GM19395 (cell line): ENCODE results near the gene HUNK.
"Not testable (repeated sequence)": the region's sequence is repeated elsewhere in the genome, so short reads cannot be mapped to it uniquely, and the experiment has no call there.

Experiments used
- ATAC-seq: cut with Tn5 transposase; IDR thresholded peaks from one replicate; pipeline ENCODE4 v1.9.1; 2021; ENCODE audit warnings: mild to moderate bottlenecking, moderate library complexity; ENCODE audit not compliant: unreplicated experiment

Gene HUNK

DNA sequence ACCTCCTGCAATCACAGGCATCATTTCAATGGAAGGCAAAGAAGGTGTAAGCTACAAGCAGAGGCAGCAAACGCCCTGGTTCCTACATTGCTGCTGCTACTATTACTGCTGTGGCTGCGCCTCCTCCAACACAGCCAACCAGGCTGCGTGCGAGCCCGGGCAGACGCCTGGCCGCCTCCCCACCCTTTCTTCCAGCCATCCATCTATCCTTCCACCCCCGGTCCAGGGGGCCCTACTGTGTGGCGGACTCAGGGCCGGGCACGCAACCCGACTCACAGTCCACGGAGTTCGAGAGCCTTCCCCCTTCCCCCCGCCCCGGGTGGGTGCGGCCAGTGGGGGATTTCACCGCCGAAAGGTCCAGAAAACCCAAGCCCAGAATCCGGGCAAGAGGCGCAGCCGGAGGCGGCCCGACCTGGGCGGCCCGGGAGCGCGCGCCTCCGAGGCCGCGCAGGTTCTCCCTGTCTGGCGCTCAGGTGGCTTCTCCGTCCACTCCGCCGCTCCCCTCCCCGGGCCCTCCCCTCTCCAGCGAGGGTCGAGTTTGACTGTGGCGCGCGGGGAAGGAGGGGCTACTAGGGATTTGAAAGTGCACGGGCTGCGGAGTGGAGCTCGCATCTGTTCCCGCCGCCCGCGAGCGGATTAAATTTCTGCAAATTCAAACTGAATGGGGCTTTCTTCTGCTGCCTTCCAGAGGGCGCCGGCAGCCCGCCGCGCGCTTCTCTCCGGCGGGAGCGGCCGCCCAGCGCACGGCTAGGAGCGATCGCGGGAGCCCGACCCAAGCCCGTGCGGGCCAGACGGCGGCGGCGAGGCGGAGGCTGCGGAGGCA, at the start of gene HUNK:
Gene HUNK (plus strand): TSS at position 569 of the 823 bp plus-strand sequence. CDS start 655 bp downstream, outside the sequence.
- no peak for ATAC-seq

DNA sequence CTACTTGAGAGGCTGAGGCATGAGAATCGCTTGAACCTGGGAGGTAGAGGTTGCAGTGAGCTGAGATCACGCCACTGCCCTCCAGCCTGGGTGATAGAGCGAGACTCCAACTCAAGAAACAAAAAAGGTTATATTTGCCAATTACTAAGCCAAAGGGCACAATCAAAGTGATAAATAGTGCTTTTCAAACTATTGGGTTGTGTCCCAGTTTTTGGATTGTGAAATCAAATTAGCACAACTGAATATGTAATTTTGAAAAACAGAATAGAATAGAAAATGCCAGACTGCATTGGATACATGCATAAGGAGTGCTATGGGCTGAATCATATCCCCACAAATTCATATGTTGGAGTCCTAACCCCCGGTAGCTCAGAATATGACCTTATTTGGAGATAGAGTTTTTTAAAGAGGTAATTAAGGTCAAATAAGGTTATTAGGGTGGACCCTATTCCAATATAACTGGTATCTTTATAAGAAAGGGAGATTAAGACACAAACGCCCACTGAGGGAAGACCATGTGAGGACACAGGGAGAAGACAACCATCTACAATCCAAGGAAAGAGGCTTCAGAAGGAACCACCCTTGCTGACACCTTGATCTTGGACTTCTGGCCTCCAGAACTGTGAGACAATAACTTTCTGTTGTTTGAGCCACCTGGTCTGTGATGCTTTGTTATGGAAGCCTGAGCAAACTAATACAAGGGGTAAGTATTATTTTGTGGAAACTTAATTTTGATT, 42.9 kb upstream of the HUNK start:
- no peak for ATAC-seq

DNA sequence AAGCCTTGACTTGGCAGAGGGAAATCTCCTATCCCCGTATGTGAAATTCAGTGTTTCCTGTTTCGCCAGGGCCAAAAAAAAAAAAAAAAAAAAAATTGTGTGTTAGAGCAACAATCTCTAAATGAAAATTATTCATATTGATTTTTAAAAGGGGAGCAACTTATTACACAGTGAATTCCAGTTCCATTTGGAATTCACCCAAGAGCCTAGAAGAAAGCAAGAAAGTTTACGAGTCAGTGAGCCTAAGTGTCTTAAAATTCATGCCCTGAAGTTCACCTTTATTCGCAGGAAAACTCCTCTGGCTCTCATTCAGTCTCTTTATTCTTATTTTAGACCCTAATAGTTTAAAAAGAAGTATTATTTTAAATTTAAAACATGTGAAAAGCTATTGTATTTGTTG, 42.1 kb upstream of the HUNK start:
- no peak for ATAC-seq

DNA sequence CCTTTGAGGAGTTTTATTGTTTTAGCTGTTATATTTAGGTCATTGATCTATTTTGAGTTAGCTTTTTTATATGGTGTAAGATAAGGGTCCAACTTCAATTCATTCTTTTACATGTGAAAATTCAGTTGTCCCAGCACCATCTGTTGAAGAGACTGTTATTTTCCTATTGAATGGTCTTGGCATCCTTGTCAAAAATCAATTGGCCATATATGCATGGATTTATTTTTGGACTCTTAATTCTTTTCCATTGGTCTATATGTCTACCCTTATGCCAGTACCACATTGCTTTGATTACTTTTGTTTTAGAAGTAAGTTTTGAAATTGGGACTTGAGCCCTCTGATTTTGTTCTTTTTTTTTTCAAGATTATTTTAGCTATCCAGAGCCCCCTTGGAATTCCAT, 35.8 kb upstream of the HUNK start:
- ATAC-seq: no peak

DNA sequence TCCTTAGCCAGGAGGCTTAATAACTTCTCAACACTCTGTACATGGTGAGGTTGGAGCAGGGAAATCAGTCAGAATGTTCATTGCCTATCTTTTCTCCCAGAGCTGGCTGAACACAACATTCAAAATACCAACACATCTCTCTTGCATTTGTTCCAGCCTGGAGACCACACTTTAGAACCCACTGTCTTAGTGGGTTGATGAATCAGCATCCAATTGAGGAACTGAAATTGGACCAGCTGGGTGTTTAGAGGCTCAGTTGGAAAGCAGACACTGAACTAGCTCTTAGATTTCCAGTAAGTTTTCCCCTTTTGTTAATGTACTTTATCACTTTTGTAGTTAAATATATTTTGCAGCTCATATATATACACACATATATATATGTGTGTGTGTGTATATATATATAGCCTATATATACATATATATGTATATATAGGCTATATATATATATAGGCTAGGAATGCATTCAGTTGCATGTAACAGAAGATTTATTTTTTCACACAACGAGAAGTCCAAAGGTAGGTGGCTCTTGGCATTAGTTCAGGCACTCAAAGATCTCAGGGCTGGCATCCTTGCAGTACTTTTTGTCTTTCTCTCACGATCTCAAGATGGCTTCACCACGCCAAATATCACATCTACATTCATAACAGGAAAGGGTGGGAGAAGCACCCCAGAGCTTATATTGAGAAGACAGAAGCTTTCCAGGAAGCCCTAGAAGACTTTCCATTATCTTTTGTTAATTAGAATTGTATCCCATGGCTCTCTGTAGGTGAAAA, 35.0 kb upstream of the HUNK start:
- ATAC-seq: no peak

DNA sequence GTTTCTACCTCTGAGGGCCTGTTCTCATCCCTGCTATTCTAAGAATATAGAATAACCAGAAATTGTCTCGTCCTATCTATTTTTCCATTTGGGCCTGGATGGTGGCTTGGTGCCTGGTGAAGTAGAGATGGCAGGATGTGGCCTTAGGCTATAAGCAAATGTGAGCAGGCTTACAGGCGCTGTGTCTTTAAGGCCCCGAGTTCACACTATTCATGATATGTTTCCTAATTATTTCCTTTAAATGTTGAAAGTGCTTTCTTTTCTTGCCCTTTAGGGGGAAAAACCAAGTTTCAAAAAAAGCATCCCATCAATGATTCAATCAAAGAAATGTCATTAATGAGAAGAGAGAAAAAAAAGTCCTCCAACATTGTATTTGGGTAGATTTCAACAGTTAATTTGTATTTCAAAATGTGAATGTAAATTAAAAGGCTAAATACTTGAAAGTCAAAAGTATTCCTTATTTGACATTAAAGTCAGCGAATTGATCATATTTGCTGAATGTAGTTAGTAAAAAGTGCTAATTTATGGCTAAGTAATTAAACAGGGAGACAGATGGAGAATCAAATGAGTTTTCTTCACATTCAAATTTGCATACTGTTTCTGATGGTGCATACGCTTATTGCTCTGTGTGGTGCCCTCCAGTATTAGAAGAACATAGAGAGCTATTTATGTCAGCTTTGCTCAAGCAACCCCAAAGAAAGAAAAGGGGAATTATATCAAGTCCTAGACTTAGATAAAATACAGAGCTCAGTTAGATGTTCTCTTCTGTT, 34.0 kb upstream of the HUNK start:
- no peak for ATAC-seq

DNA sequence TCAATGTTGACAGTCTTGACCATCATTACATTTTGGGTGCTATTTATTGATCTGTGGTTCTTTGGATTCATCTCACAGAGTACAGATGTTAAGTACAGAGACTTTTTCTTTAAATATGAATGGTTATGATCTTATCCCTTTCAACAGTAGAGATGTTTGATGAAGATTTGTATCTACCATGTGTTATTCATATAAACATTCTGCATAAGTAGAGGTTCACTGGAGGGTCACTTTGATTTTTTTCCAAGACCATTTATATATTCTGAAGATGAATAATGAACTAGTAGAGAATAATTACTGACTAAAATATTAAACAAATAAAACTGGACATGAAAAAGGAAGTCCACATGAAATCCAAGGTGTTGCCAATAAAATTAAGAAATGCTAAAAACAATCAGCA, 28.6 kb upstream of the HUNK start:
- ATAC-seq: no peak

DNA sequence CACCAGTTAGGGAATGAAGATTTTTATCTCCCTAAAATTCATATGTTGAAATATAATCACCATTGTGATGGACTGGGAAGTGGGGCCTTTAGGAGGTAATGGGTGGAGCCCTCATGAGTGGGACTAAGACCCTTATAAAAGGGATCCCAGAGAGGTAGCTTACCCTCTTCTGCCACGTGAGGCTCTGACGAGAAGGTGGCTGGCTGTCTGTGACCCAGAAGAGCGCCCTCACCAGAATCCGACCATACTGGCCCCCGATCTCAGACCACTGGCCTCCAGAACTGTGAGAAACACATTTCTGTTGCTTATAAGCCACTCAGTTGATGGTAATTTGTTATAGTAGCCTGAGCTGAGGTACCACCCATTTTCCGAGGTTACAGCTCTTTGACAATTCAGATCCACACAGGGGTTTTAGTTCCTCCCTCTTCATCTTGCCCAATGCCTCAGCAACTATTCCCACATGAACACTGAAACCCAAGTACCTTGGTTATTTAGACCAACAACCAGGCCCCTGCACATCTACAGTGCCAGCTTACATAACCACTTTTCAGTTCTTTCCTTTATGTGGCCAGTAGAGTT, 27.6 kb upstream of the HUNK start:
- no peak for ATAC-seq

DNA sequence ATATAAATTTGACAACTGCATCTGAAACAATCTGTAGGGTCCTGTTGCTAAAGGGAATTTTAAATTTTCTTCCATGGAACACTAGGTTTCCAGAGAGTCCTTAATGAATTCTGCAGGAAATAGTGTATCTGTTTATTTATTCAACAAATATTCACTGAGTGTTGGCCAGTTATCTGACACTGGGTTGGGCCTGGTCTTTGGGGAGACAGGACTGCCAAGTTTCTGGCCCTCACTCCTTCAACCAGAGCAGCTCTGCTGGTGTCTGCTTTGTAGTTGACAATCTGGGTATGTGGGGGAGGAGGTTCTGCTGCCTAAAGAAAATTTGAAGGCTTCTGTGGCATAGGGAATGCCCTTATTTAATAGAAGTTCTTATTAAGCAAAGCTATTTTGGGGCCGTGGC, 26.1 kb upstream of the HUNK start:
- ATAC-seq: no peak

DNA sequence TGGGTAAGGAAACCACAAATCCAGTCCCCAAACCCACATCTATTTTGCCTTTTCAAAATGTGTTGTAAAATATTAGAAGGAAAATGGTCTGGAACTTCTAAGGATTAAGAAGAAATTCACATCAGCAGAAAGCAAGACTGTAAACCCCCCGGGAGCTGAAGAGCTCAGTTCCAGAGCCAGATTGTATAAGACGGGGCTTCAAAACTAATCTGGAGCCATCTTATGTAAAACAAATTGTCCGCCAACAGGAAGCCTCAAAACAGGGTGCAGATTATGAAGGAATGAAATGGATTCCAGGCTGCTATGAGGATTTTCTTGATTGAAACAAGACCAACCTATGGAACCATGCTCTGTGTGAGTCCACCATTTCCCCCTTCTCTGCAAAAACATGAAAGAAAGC, 25.1 kb upstream of the HUNK start:
- no peak for ATAC-seq

DNA sequence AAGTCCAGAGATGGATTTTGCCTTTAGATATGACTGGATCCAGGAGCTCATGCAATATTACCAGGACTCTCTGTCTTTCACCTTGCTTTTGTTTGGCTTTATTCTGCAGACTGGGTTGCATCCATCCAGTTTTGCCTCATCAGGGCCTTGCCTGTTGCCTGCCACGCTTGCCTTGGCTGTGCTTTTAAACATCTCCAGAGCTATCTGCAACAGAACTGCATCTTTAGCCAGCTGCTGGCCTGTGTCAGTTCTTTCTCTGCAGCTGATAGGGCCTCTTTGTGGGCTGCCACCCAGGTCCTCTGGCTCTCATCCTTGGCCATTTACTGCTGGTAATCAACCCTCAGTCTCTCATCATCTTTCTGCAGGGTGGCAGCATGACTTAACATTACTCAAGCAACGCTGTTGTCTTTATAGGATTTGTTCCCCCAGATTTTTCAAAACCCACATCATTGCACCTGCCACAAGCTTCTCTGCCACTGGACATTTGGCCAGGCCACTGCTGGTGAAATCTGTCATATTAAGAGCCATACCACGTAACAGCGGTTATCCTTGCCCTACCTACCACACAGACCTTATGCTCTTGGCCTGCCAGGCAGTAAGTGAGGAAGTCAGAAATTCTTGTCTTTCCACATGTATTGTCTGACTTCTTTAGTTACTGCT, 24.4 kb upstream of the HUNK start:
- ATAC-seq: no peak

DNA sequence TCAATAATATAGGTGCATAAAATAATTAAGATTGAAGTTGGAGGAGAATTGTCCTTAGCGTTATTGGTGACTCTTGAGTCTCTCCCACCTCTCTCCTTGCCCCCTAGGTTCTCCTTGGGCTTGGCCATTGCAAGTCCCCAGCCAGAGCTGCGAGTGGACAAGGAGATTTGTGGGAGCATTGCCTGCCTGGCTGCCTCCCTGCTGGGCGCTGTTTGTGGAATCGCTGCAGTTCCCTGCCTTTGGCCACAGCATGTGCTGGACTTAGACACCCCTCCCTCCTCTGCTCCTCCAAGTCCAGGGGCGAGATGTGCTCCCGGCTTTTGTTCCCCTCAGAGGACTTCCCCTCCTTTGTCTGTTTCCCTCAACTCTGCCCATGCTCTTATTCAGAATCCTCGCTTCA, 21.9 kb upstream of the HUNK start:
- no peak for ATAC-seq

DNA sequence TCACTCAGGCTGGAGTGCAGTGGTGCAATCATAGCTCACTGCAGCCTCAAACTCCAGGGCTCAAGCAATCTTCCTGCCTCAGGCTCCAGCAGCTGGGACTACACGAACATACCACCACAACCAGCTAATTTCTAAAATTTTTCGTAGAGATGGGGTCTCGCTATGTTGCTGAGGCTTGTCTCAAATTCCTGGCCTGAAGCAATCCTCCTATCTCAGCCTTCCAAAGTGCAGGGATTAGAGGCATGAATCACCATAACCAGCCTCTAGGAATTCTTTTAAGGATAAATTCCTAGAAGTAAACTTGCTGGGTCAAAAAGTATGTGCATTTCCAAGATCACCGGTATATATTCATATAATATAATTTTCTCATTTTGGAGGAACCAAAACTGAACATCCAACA, 17.6 kb upstream of the HUNK start:
- ATAC-seq: no peak

DNA sequence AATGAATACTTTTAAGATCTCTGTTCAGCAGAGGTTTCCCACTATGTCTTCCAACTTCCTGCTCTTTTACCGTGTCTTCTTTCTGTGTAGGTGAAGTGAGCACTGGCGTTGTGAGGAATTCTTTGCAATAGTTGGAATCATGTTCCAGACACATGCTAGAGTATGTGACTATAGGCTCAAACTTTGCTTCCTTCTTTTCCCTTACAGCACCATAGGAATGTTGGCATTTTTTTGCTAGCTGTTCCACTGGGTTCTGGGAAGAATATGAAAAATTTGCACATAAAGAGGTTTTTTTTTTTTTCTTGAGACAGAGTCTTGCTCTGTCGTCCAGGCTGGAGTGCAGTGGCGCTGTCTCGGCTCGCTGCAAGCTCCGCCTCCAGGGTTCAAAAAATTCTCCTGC, 15.7 kb upstream of the HUNK start:
- ATAC-seq: no peak

DNA sequence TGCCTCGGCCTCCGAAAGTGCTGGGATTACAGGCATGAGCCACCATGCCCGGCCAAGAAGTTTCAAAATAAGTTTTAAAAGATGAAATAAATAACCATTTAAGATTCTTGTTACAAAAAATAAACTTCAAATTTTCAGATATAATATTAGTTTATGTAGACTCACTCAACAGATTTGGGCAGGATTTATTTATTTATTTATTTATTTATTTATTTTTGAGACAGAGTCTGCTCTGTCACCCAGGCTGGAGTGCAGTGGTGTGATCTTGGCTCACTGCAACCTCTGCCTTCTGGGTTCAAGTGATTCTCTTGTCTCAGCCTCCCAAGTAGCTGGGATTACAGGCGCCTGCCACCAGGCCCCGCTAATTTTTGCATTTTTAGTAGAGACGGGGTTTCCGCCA, 15.2 kb upstream of the HUNK start:
- not testable (repeated sequence) for ATAC-seq

DNA sequence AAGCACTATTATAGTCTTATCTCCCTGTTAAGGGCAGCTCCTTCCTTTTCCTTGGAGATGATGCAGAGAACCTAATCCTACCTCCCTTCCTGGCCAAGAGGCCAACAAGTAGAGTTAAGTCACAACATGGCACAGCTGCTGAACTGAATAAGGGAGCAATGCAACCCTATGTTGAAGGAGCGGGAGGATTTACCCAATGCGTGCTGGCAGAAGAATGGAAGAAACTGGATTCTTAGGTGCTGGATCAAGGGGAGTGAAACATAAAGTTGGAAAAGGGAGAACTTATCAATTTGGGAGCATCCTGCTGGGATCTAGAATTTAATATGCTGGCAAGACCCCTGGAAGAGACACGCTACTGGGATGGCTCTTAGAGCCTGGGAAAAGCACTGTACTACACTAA, 12.0 kb upstream of the HUNK start:
- ATAC-seq: no peak

DNA sequence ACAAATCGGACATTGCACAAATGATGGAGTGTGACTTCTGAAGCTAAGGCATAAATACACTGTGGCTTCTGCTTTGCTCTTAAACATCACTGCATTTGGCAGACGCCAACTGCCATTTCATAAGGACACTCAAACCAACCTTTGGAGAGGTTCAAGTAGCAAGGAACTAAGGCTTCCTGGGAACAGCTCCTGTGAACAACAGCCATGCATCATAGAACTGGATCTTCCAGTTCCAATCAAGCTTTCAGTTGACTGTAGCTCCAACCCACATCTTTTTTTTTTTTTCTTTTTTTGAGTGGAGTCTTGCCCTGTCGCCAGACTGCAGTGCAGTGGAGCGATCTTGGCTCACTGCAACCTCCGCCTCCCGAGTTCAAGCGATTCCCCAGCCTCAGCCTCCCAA, 10.7 kb upstream of the HUNK start:
- ATAC-seq: no peak

DNA sequence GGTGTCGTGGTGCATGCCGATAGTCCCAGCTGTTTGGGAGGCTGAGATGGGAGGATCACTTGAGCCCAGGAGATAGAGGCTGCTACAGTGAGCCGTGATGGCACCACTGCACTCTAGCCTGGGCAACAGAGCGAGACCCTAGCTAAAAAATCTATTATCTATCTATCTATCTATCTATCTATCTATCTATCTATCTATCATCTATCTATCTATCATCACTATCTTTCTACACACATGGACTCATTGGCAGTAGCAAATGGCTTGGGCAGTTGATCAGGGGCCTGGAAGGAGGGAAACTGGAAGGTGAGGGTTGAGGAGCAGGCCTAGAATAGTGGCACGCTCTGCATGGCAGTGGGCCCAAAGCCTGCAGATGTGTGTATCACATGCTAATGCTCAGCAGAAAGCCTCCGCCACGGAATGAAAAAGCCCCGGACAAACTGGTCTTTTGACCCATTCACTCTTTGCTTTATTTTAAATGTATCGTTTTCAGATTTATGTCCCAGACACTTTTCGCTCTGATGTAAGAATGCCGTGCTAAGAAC, 7.3 kb upstream of the HUNK start:
- ATAC-seq: no peak

DNA sequence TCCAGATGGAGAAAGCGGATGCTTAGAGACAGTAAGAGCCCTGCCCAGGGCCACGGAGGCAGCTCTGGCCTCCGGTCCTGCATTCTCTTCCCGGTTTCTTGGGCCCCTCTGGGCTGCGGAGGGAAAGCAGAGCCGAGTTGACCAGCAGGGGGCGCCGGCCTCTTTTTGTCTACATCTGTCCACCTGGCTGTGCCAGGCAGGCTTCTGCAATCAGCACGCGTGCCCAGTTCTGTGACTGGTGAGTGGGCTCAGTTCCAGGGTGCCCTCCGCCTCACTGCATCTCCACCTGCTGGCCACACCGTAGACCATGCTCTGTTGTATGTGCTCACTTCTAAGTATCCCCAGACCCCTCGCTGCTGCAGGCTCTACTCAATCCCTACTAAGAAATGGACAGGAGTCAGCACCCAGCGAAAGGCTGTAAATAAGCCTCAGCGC, 6.7 kb upstream of the HUNK start:
- ATAC-seq: no peak

DNA sequence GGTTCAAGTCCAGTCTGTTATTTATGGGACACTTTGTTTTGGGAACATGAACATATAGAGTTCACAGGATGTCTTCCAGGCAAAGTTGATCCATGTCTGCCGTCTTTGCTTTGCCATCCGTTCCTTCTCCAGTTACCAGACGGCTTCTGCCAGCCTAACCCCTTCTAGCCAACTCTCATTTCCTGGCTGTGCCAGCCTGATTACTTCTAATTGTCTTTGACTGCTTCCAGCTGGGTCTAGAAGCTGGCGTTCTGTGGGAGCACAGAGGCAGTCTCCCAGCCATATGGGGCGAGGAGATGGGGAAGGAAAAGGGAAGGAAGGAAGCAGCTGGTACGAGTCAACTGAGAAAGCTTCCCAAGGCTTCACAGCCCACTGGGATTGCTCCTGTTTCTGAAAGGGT, 3.1 kb upstream of the HUNK start:
- ATAC-seq: no peak
